ENCODE measurements around the gene MPRIP.

The MPRIP gene

GRCh38 chr17:17207998-17208397 lies 165.7 kb downstream of the MPRIP start:
- Histone ChIP-seq H4K20me1 (ENCODE audit: insufficient read depth, low read length) (peaks cover 26% of the 10 kb centered on the region; the same call in 1 of the 2 replicates), H3K36me3 (ENCODE audit: insufficient read depth, low read length) (peaks cover 11% of the 10 kb centered on the region), H3K9ac (ENCODE audit: low read depth, low read length) (no peak overlapping the region), H3K9me3 (ENCODE audit: insufficient read depth, low read length, severe bottlenecking) (no peaks in the 10 kb centered on the region), H3K27ac (ENCODE audit: low read length) (no peak overlapping the region), H3K4me3 (ENCODE audit: low read depth in 1 of 2, low read length in 2 of 2) (no peak overlapping the region), H3K4me2 (ENCODE audit: insufficient read depth, low read length) (no peak overlapping the region), H3K79me2 (ENCODE audit: insufficient read depth, low read length) (peaks cover 8% of the 10 kb centered on the region; the same call in 1 of the 2 replicates), H2AFZ (ENCODE audit: low read depth, low read length) (no peak overlapping the region), H3K4me1 (ENCODE audit: insufficient read depth, low read length) (peaks cover 32% of the 10 kb centered on the region), H3K27me3 (ENCODE audit: insufficient read depth, low read length, poor library complexity) (no peaks in the 10 kb centered on the region)
- TF ChIP-seq EZH2 (IDR thresholded peaks at IDR 0.05; ENCODE audit: borderline replicate concordance, low read depth, low read length, severe bottlenecking) (no peak), CTCF (IDR thresholded peaks at IDR 0.05; ENCODE audit: borderline replicate concordance, extremely low read depth, low read length, poor library complexity, severe bottlenecking) (no peak)
- ATAC-seq (ENCODE audit: insufficient read depth, low read depth) (no peak), DNase-seq (no peak)

- DNase-seq = no peak
- Histone ChIP-seq H3K27me3 (ENCODE audit: insufficient read depth, low read length, poor library complexity) (no peaks in the 10 kb centered on the region), H2AFZ (ENCODE audit: low read depth, low read length) (no peak overlapping the region), H4K20me1 (ENCODE audit: insufficient read depth, low read length) (peaks cover 9% of the 10 kb centered on the region; the same call in 1 of the 2 replicates), H3K27ac (ENCODE audit: low read length) (no peak overlapping the region), H3K4me1 (ENCODE audit: insufficient read depth, low read length) (no peaks in the 10 kb centered on the region), H3K4me3 (ENCODE audit: low read depth in 1 of 2, low read length in 2 of 2) (no peak overlapping the region), H3K36me3 (ENCODE audit: insufficient read depth, low read length) (peaks cover 64% of the 10 kb centered on the region), H3K79me2 (ENCODE audit: insufficient read depth, low read length) (no peaks in the 10 kb centered on the region), H3K4me2 (ENCODE audit: insufficient read depth, low read length) (no peak overlapping the region), H3K9ac (ENCODE audit: low read depth, low read length) (no peak overlapping the region), H3K9me3 (ENCODE audit: insufficient read depth, low read length, severe bottlenecking) (no peaks in the 10 kb centered on the region)
- no peak for ATAC-seq (ENCODE audit: insufficient read depth, low read depth)
- no peak for TF ChIP-seq EZH2 (IDR thresholded peaks at IDR 0.05; ENCODE audit: borderline replicate concordance, low read depth, low read length, severe bottlenecking)
- TF ChIP-seq CTCF (IDR thresholded peaks at IDR 0.05; ENCODE audit: borderline replicate concordance, extremely low read depth, low read length, poor library complexity, severe bottlenecking) = no peak
These were observed 171.5 kb downstream of the MPRIP start for GRCh38 chr17:17213775-17214174.

- no peak overlapping the region for H3K4me3 ChIP-seq (ENCODE audit: low read depth in 1 of 2, low read length in 2 of 2)
- no peaks in the 10 kb centered on the region for H3K9me3 ChIP-seq (ENCODE audit: insufficient read depth, low read length, severe bottlenecking)
- DNase-seq = no peak
- peaks cover 72% of the 10 kb centered on the region for H3K36me3 ChIP-seq (ENCODE audit: insufficient read depth, low read length)
- no peak overlapping the region for H2AFZ ChIP-seq (ENCODE audit: low read depth, low read length)
- no peaks in the 10 kb centered on the region for H3K4me1 ChIP-seq (ENCODE audit: insufficient read depth, low read length)
- TF ChIP-seq EZH2 (IDR thresholded peaks at IDR 0.05; ENCODE audit: borderline replicate concordance, low read depth, low read length, severe bottlenecking) (no peak), CTCF (IDR thresholded peaks at IDR 0.05; ENCODE audit: borderline replicate concordance, extremely low read depth, low read length, poor library complexity, severe bottlenecking) (no peak)
- H3K79me2 ChIP-seq (ENCODE audit: insufficient read depth, low read length) = no peaks in the 10 kb centered on the region
- ATAC-seq (ENCODE audit: insufficient read depth, low read depth) = no peak
- no peaks in the 10 kb centered on the region for H3K27me3 ChIP-seq (ENCODE audit: insufficient read depth, low read length, poor library complexity)
- H3K4me2 ChIP-seq (ENCODE audit: insufficient read depth, low read length) = no peak overlapping the region
- no peak overlapping the region for H3K9ac ChIP-seq (ENCODE audit: low read depth, low read length)
- H3K27ac ChIP-seq (ENCODE audit: low read length) = no peak overlapping the region
- peaks cover 9% of the 10 kb centered on the region; the same call in 1 of the 2 replicates for H4K20me1 ChIP-seq (ENCODE audit: insufficient read depth, low read length)
These were observed 172.6 kb downstream of the MPRIP start for GRCh38 chr17:17214646-17215436.

Measured in DND-41 (cell line).